GM12878 (cell line): ENCODE measurements around the gene FCRL2. TPM values are rescaled to one million over a fixed set of nuclear protein-coding genes. Genes with fewer than 3 reads are reported as not detected.

ENCODE experiments used
- ATAC-seq: fragments of 200-7000 bp; cut with Tn5 transposase; 3 replicates; pipeline ENCODE4 v1.9.1; 2020; ENCODE audit warnings: mild to moderate bottlenecking, moderate library complexity
- BruUV-seq: library from RNA; stranded (reverse); fragments of 400-500 nt; replicated peaks from 2 replicates; lab custom pipeline; 2021; lab: Mats Ljungman, UMichigan
- CTCF ChIA-PET: fragments of 300-600 bp; sonication (Branson Sonifier 250); formaldehyde crosslinking; extraction: SDS; loops from one replicate; lab custom pipeline; 2021; ENCODE audit warnings: inconsistent platforms; lab: Yijun Ruan, JAX
- POLR2A ChIA-PET: fragments of 350-600 bp; formaldehyde crosslinking; extraction: SDS; loops from one replicate; lab custom pipeline; 2021; ENCODE audit warnings: inconsistent platforms; lab: Charles Lee
- RAD21 ChIA-PET: fragments of 300-600 bp; sonication (Branson Sonifier 250); formaldehyde crosslinking; loops from one replicate; lab custom pipeline; 2023; ENCODE audit warnings: antibody characterized with exemption; ENCODE audit not compliant: unreplicated experiment; lab: Charles Lee
- SMC1A ChIA-PET: fragments of 300-600 bp; sonication (Branson Sonifier 250); formaldehyde crosslinking; loops from one replicate; lab custom pipeline; 2023; ENCODE audit not compliant: unreplicated experiment, uncharacterized antibody; lab: Charles Lee
- DNase-seq: peaks from one replicate; pipeline ENCODE4 v3.0.0-alpha.2; 2011; ENCODE audit warnings: low read depth, low spot score
- FAIRE-seq: peaks from 3 replicates; lab custom pipeline; 2011; peaks lifted over from hg19 to GRCh38; lab: Jason Lieb, UNC
- H2AFZ ChIP-seq: 2 replicates; pipeline ENCODE4 v1.6.0; 2011; ENCODE audit warnings: low read depth, low read length, control low read depth; ENCODE audit not compliant: control insufficient read depth
- H3K27ac ChIP-seq: 2 replicates; pipeline ENCODE4 v1.5.1; 2011; ENCODE audit warnings: control low read depth; ENCODE audit not compliant: control insufficient read depth, insufficient read depth
- H3K27me3 ChIP-seq, 2 experiments: replicated peaks in 1 of 2; 2 replicates each; pipeline versions ENCODE4 v1.6.0 to v1.6.1; 2011; ENCODE audit warnings: low read length in 1 of 2; ENCODE audit not compliant: control insufficient read depth in 2 of 2, insufficient read depth in 2 of 2
- H3K36me3 ChIP-seq, 2 experiments: 2 replicates each; pipeline ENCODE4 v1.5.1; 2011; ENCODE audit warnings: low read length in 1 of 2; ENCODE audit not compliant: control insufficient read depth in 2 of 2, insufficient read depth in 2 of 2
- H3K4me1 ChIP-seq: 2 replicates; pipeline ENCODE4 v1.6.1; 2011; ENCODE audit warnings: mild to moderate bottlenecking, low read length, moderate library complexity, mixed read lengths; ENCODE audit not compliant: control insufficient read depth, insufficient read depth
- H3K4me2 ChIP-seq: 2 replicates; pipeline ENCODE4 v1.6.0; 2011; ENCODE audit warnings: control low read depth; ENCODE audit not compliant: control insufficient read depth, insufficient read depth
- H3K4me3 ChIP-seq: fragments of 200-600 bp; sonication (generic); 2 replicates; pipeline ENCODE4 v1.5.1; 2016
- H3K79me2 ChIP-seq: 2 replicates; pipeline ENCODE4 v1.6.0; 2011; ENCODE audit warnings: low read length; ENCODE audit not compliant: control insufficient read depth, insufficient read depth
- H3K9ac ChIP-seq: 2 replicates; pipeline ENCODE4 v1.8.0; 2011; ENCODE audit warnings: low read length, control low read depth, mixed read lengths; ENCODE audit not compliant: control insufficient read depth, insufficient read depth
- H3K9me3 ChIP-seq: replicated peaks from 3 replicates; pipeline ENCODE4 v1.5.1; 2011; ENCODE audit warnings: mild to moderate bottlenecking, low read length; ENCODE audit not compliant: control insufficient read depth, insufficient read depth
- H4K20me1 ChIP-seq: 2 replicates; pipeline ENCODE4 v1.6.0; 2011; ENCODE audit not compliant: control insufficient read depth, insufficient read depth
- ATF3 ChIP-seq: IDR thresholded peaks from 2 replicates; pipeline ENCODE4 v1.6.1; 2011; ENCODE audit warnings: low read depth, mild to moderate bottlenecking, low read length, moderate library complexity, borderline replicate concordance; ENCODE audit errors: extremely low read depth
- BCL11A ChIP-seq: IDR thresholded peaks from 2 replicates; pipeline ENCODE4 v1.6.1; 2011; ENCODE audit warnings: low read depth, low read length
- BHLHE40 ChIP-seq, 2 experiments: fragments of 450-650 bp in 1 of 2; IDR thresholded peaks; 2 replicates each; pipeline ENCODE4 v1.6.1; 2011 to 2017; ENCODE audit warnings: low read depth in 2 of 2, borderline replicate concordance in 1 of 2, improper control_type of control experiment in 1 of 2, low read length in 1 of 2, mild to moderate bottlenecking in 1 of 2
- MYB ChIP-seq: fragments of 150-350 bp; IDR thresholded peaks from 2 replicates; pipeline ENCODE4 v1.6.1; 2014; ENCODE audit warnings: mild to moderate bottlenecking, low read depth, low read length, borderline replicate concordance
- MYC ChIP-seq: IDR thresholded peaks from 2 replicates; pipeline ENCODE4 v1.6.1; 2011; ENCODE audit warnings: mild to moderate bottlenecking, low read length, moderate library complexity, inconsistent platforms; ENCODE audit not compliant: insufficient read depth, insufficient replicate concordance, insufficient read length, severe bottlenecking
- PAX5 ChIP-seq: IDR thresholded peaks from 2 replicates; pipeline ENCODE4 v1.6.1; 2011; ENCODE audit warnings: low read depth, low read length, borderline replicate concordance
- PBX3 ChIP-seq: IDR thresholded peaks from 2 replicates; pipeline ENCODE4 v1.6.1; 2011; ENCODE audit warnings: mild to moderate bottlenecking, low read depth, low read length, moderate library complexity; ENCODE audit not compliant: insufficient replicate concordance
- RAD51 ChIP-seq: fragments of 450-650 bp; IDR thresholded peaks from 2 replicates; pipeline ENCODE4 v1.6.1; 2016; ENCODE audit warnings: moderate library complexity, mild to moderate bottlenecking, inconsistent platforms
- SKIL ChIP-seq: fragments of 450-650 bp; IDR thresholded peaks from 2 replicates; pipeline ENCODE4 v1.6.1; 2017; ENCODE audit warnings: mild to moderate bottlenecking, low read depth, inconsistent platforms; ENCODE audit not compliant: poor library complexity, severe bottlenecking
- SPI1 ChIP-seq: IDR thresholded peaks from 2 replicates; pipeline ENCODE4 v1.6.1; 2011; ENCODE audit warnings: low read depth, mild to moderate bottlenecking, low read length, moderate library complexity, borderline replicate concordance; ENCODE audit not compliant: insufficient read depth
- TAF1 ChIP-seq: IDR thresholded peaks from 2 replicates; pipeline ENCODE4 v1.6.1; 2011; ENCODE audit warnings: mild to moderate bottlenecking, low read depth, low read length, borderline replicate concordance
- WGBS: methylation state at CpG from one replicate; pipeline ENCODE4 v1.1.6; 2016; ENCODE audit warnings: low lambda C conversion rate; ENCODE audit not compliant: insufficient replicate concordance, insufficient coverage; ENCODE audit errors: missing lambda C conversion rate; 5-methylcytosine and 5-hydroxymethylcytosine counted together
- in situ Hi-C: fragments of 300-500 bp; cut with MboI; formaldehyde crosslinking; loops from 9 replicates; pipeline ENCODE4 v1.14.3; 2018; ENCODE audit warnings: mixed read lengths
- intact Hi-C: fragments of 100-400 bp; cut with micrococcal nuclease; formaldehyde crosslinking; loops from one replicate; pipeline ENCODE4 v1.14.2; 2022; ENCODE audit not compliant: unreplicated experiment
- polyA plus RNA-seq, 11 experiments: library from polyadenylated mRNA; depleted of rRNA in 4 of 11; unstranded in 6 of 11; stranded (reverse) in 5 of 11; fragments of >200 nt; fragmentation: Nextera tagmentation in 4 of 11; fragmentation: Illumina TruSeq in 1 of 11; extraction: Ambion mirVana in 4 of 11; extraction: Trizol in 1 of 11; gene quantifications; 1 replicate in 1 of 11; 2 replicates in 10 of 11; pipeline versions ENCODE4 v1.2.1 to v1.2.3, GENCODE V29; 2011 to 2016; ENCODE audit warnings: inconsistent platforms in 2 of 11, missing spikeins in 2 of 11, low read depth in 1 of 11
- total RNA-seq, 4 experiments: library from RNA; depleted of rRNA in 3 of 4; stranded (reverse); fragments of >200 nt in 3 of 4; fragmentation: Illumina TruSeq in 1 of 4; extraction: Trizol in 1 of 4; gene quantifications; 2 replicates each; pipeline versions ENCODE4 v1.2.1 to v1.2.3, GENCODE V29; 2013 to 2021

The FCRL2 gene
- total and polyA plus RNA-seq, 10 of the 15 experiments (the other 5 are each of a cell fraction or from before 2014, with no cell fraction given): 0.07 to 7.3 (median 0.61) TPM

GRCh38 chr1:157798211-157798610 is 21.3 kb upstream of the FCRL2 start:
- H3K79me2 ChIP-seq: no peaks in the 10 kb centered on the region
- no peak overlapping the region for H3K4me2 ChIP-seq
- POLR2A ChIA-PET: no interaction called here

More at GRCh38 chr1:157798211-157798610, 21.3 kb upstream of the FCRL2 start:
- TF ChIP-seq TAF1 (no peak), BCL11A (no peak), SKIL (no peak), MYC (no peak), SPI1 (no peak), PBX3 (no peak), PAX5 (peak; percentile 44; the same call in 1 of the 2 replicates), ATF3 (no peak), MYB (no peak), RAD51 (no peak), BHLHE40 (IDR thresholded peaks at IDR 0.05; ENCODE audit: borderline replicate concordance in 1 of 2, low read depth in 2 of 2, low read length in 1 of 2) (peak in 1 of 2 experiments; percentile 6; a peak in 1 of 4 replicates)
- no peak for DNase-seq
- Histone ChIP-seq H3K27me3 (peaks cover 0 to 1% of the 10 kb centered on the region in 2 experiments; a peak in 2 of 4 replicates), H4K20me1 (no peaks in the 10 kb centered on the region), H3K9ac (no peak overlapping the region; the same call in 1 of the 2 replicates), H3K27ac (no peak overlapping the region), H2AFZ (no peak overlapping the region), H3K36me3 (no peaks in the 10 kb centered on the region), H3K4me1 (no peaks in the 10 kb centered on the region), H3K4me3 (no peak overlapping the region), H3K9me3 (no peaks in the 10 kb centered on the region; the same call in 2 of the 3 replicates)
- ChIA-PET SMC1A (no interaction called here), CTCF (no interaction called here), RAD21 (no interaction called here)
- no TSS peak for BruUV-seq
- in situ Hi-C loops (no loop called here), intact Hi-C loops (no loop called here)
- WGBS: 36% methylated on average over 5 of the region's 5 CpGs
- no peak for FAIRE-seq
- no peak for ATAC-seq
